GM21619 (cell line): Measurements from ENCODE around the gene KRTAP4-5.
"Not testable (repeated sequence)": the region's sequence is repeated elsewhere in the genome, so short reads cannot be mapped to it uniquely, and the experiment has no call there.

ENCODE experiments used
- ATAC-seq: cut with Tn5 transposase; IDR thresholded peaks from one replicate; pipeline ENCODE4 v1.9.1; 2021; ENCODE audit not compliant: unreplicated experiment

Gene KRTAP4-5

GRCh38 chr17:41111151-41111885 lies 38.3 kb downstream of the KRTAP4-5 start:
- no peak for ATAC-seq

- ATAC-seq: not testable (repeated sequence)
These were observed 40.8 kb downstream of the KRTAP4-5 start for GRCh38 chr17:41108728-41109386.

- no peak for ATAC-seq
These were observed 41.6 kb downstream of the KRTAP4-5 start for GRCh38 chr17:41107941-41108450.

GRCh38 chr17:41105347-41105746 lies 44.3 kb downstream of the KRTAP4-5 start, which contains the start of gene KRTAP4-9:
Gene KRTAP4-9, plus strand, starts transcription at chr17:41105389. Its CDS starts 0 bp downstream, at chr17:41105389.
- ATAC-seq: not testable (repeated sequence)

GRCh38 chr17:41104386-41105038 lies 45.1 kb downstream of the KRTAP4-5 start:
- not testable (repeated sequence) for ATAC-seq

GRCh38 chr17:41103896-41104295 lies 45.7 kb downstream of the KRTAP4-5 start:
- ATAC-seq: no peak

GRCh38 chr17:41101586-41102259 lies 47.9 kb downstream of the KRTAP4-5 start, which contains the start of gene KRTAP4-16:
Gene KRTAP4-16, minus strand, starts transcription at chr17:41102209. Its CDS starts 0 bp downstream, at chr17:41102209.
- ATAC-seq: no peak

- ATAC-seq: not testable (repeated sequence)
These were observed 49.7 kb downstream of the KRTAP4-5 start for GRCh38 chr17:41099682-41100480.
